Measurements from ENCODE around the gene WNT10A. TPM values are rescaled to one million over a fixed set of nuclear protein-coding genes. Genes with fewer than 3 reads are reported as not detected.
A peak's percentile ranks its signal among the peaks of the same experiment; 100 is the strongest.

WNT10A gene
- total and polyA plus RNA-seq, 10 of the 15 experiments (the other 5 are each of a cell fraction or from before 2014, with no cell fraction given), result 0.61 to 45.0 (median 6.9) TPM

DNA sequence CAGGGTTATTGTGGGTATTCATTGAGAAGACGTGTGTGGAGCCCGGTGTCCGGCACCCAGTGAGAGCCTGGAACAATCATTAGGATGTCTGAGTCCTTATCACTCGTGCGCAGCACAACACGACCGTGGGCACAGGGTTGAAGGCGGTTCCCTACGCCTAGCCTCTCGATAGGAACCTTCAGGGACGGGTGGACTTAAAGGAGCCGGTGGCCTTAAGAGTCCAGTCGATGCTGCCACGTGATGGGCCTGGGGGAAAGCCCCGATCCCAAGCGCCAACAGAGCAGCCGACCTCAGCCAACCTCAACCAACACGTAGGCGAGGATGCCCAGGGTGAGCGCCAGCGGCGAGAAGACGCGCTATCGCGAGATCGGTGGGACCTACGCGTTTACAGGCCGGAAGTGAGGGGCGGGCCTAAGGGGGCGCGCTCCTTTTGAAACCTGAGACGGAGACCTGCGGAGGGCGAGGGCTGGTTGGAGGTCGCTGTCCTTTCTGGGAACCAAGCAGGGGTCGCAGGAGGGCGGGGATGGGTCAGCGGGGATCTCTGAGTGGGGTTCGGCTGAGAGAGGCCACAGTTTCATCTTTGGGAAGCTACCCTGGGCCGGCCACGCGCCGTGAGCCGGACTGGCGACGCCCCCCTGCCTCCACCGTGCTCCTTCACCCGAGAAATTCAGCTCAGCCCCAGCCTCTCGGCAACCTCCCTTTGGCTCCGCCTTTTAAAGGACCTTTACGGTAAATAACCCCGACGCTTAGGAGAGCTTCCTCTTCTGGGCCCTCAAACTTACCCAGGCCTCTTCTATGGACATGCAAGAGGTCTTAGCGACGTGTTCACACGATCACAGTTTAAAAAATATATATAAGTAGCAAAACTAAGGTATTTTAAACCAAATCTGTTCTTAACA is 28.3 kb downstream of the WNT10A start (continued):
- TF ChIP-seq, protein P1, sequence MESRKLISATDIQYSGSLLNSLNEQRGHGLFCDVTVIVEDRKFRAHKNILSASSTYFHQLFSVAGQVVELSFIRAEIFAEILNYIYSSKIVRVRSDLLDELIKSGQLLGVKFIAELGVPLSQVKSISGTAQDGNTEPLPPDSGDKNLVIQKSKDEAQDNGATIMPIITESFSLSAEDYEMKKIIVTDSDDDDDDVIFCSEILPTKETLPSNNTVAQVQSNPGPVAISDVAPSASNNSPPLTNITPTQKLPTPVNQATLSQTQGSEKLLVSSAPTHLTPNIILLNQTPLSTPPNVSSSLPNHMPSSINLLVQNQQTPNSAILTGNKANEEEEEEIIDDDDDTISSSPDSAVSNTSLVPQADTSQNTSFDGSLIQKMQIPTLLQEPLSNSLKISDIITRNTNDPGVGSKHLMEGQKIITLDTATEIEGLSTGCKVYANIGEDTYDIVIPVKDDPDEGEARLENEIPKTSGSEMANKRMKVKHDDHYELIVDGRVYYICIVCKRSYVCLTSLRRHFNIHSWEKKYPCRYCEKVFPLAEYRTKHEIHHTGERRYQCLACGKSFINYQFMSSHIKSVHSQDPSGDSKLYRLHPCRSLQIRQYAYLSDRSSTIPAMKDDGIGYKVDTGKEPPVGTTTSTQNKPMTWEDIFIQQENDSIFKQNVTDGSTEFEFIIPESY (IDR thresholded peaks at IDR 0.05), result peak; percentile 78; the same call in 1 of the 2 replicates
- TF ChIP-seq CREM (IDR thresholded peaks at IDR 0.05; ENCODE audit: low read depth) (peak; percentile 74), WRNIP1 (IDR thresholded peaks at IDR 0.05; ENCODE audit: borderline replicate concordance, low read depth, low read length) (no peak), RAD21 (IDR thresholded peaks at IDR 0.05; ENCODE audit: insufficient read depth, low read depth, low read length) (no peak), FOXK2 (IDR thresholded peaks at IDR 0.05) (no peak), ZBED1 (IDR thresholded peaks at IDR 0.05; ENCODE audit: borderline replicate concordance) (0 out of 2 replicates have a peak, but pooled peaks have one; percentile 43), POU2F2 (IDR thresholded peaks at IDR 0.05; ENCODE audit: borderline replicate concordance, low read depth, low read length) (peak; percentile 74; the same call in 2 of the 3 replicates), SP1 (IDR thresholded peaks at IDR 0.05; ENCODE audit: low read depth, low read length) (peak; percentile 46), ATF7 (IDR thresholded peaks at IDR 0.05; ENCODE audit: low read depth) (peak; percentile 22; the same call in 1 of the 2 replicates), CBFB (IDR thresholded peaks at IDR 0.05; ENCODE audit: low read depth) (peak; percentile 98)
- TF ChIP-seq, protein P2, sequence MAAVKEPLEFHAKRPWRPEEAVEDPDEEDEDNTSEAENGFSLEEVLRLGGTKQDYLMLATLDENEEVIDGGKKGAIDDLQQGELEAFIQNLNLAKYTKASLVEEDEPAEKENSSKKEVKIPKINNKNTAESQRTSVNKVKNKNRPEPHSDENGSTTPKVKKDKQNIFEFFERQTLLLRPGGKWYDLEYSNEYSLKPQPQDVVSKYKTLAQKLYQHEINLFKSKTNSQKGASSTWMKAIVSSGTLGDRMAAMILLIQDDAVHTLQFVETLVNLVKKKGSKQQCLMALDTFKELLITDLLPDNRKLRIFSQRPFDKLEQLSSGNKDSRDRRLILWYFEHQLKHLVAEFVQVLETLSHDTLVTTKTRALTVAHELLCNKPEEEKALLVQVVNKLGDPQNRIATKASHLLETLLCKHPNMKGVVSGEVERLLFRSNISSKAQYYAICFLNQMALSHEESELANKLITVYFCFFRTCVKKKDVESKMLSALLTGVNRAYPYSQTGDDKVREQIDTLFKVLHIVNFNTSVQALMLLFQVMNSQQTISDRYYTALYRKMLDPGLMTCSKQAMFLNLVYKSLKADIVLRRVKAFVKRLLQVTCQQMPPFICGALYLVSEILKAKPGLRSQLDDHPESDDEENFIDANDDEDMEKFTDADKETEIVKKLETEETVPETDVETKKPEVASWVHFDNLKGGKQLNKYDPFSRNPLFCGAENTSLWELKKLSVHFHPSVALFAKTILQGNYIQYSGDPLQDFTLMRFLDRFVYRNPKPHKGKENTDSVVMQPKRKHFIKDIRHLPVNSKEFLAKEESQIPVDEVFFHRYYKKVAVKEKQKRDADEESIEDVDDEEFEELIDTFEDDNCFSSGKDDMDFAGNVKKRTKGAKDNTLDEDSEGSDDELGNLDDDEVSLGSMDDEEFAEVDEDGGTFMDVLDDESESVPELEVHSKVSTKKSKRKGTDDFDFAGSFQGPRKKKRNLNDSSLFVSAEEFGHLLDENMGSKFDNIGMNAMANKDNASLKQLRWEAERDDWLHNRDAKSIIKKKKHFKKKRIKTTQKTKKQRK (IDR thresholded peaks at IDR 0.05; ENCODE audit: low read depth, low read length), result no peak
- TF ChIP-seq, protein P3, sequence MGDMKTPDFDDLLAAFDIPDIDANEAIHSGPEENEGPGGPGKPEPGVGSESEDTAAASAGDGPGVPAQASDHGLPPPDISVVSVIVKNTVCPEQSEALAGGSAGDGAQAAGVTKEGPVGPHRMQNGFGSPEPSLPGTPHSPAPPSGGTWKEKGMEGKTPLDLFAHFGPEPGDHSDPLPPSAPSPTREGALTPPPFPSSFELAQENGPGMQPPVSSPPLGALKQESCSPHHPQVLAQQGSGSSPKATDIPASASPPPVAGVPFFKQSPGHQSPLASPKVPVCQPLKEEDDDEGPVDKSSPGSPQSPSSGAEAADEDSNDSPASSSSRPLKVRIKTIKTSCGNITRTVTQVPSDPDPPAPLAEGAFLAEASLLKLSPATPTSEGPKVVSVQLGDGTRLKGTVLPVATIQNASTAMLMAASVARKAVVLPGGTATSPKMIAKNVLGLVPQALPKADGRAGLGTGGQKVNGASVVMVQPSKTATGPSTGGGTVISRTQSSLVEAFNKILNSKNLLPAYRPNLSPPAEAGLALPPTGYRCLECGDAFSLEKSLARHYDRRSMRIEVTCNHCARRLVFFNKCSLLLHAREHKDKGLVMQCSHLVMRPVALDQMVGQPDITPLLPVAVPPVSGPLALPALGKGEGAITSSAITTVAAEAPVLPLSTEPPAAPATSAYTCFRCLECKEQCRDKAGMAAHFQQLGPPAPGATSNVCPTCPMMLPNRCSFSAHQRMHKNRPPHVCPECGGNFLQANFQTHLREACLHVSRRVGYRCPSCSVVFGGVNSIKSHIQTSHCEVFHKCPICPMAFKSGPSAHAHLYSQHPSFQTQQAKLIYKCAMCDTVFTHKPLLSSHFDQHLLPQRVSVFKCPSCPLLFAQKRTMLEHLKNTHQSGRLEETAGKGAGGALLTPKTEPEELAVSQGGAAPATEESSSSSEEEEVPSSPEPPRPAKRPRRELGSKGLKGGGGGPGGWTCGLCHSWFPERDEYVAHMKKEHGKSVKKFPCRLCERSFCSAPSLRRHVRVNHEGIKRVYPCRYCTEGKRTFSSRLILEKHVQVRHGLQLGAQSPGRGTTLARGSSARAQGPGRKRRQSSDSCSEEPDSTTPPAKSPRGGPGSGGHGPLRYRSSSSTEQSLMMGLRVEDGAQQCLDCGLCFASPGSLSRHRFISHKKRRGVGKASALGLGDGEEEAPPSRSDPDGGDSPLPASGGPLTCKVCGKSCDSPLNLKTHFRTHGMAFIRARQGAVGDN (IDR thresholded peaks at IDR 0.05), result 0 out of 2 replicates have a peak, but pooled peaks have one; percentile 81
- TF ChIP-seq, protein P4, sequence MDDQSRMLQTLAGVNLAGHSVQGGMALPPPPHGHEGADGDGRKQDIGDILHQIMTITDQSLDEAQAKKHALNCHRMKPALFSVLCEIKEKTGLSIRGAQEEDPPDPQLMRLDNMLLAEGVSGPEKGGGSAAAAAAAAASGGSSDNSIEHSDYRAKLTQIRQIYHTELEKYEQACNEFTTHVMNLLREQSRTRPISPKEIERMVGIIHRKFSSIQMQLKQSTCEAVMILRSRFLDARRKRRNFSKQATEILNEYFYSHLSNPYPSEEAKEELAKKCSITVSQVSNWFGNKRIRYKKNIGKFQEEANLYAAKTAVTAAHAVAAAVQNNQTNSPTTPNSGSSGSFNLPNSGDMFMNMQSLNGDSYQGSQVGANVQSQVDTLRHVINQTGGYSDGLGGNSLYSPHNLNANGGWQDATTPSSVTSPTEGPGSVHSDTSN (IDR thresholded peaks at IDR 0.05; ENCODE audit: insufficient replicate concordance, low read depth, low read length), result no peak
- TF ChIP-seq, protein P5, sequence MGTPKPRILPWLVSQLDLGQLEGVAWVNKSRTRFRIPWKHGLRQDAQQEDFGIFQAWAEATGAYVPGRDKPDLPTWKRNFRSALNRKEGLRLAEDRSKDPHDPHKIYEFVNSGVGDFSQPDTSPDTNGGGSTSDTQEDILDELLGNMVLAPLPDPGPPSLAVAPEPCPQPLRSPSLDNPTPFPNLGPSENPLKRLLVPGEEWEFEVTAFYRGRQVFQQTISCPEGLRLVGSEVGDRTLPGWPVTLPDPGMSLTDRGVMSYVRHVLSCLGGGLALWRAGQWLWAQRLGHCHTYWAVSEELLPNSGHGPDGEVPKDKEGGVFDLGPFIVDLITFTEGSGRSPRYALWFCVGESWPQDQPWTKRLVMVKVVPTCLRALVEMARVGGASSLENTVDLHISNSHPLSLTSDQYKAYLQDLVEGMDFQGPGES (IDR thresholded peaks at IDR 0.05), result no peak

All from GM12878 (cell line).